ENCODE data around the gene CLEC14A.

The CLEC14A gene

GRCh38 chr14:38225946-38226345 lies 29.9 kb downstream of the CLEC14A start:
- DNase-seq (ENCODE audit: insufficient read length, low spot score), result no peak
- no peak for FAIRE-seq
- no peak for TF ChIP-seq POLR2A (IDR thresholded peaks at IDR 0.05; ENCODE audit: low read depth, low read length)

DNA sequence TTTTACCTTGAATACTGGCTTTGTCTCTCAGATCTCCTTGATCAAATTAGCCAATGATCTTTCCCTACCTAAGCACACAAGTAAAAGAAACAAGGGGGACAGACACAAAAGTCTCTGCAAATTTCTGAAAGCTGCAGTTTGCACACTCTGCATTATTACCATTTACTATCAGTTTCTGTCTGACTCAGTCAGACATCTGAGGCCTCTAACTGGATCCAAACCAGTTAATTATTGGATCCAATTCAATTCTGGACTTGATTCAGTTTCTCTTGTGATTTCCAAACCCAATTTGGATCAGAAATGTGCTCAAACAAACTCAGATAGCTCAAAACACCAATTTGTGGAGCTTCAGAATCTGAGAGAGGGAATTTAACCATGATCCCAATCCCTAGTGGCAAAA lies 31.6 kb downstream of the CLEC14A start:
- no peak for FAIRE-seq
- no peak for TF ChIP-seq POLR2A (IDR thresholded peaks at IDR 0.05; ENCODE audit: low read depth, low read length)
- no peak for DNase-seq (ENCODE audit: insufficient read length, low spot score)

DNA sequence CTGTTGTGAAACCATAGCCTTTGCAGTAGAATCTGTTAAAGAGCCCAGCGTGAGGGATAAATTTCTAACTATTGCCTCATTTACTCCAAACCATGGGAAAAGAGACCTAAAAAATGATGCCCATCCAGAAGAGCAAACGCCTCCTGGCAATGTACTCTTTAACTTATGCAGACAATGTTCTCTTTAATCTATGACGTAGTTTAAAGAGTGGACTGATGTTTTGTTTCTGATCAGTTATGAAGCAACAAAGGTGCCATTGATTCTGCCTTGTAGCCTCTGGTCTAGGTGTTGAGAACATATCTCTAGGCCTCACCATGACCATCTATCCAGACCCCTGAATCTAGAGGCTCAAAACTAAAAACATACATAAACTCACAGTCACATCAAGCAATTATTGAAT lies 34.8 kb downstream of the CLEC14A start:
- DNase-seq (ENCODE audit: insufficient read length, low spot score), result no peak
- no peak for TF ChIP-seq POLR2A (IDR thresholded peaks at IDR 0.05; ENCODE audit: low read depth, low read length)
- FAIRE-seq, result no peak

- DNase-seq (ENCODE audit: insufficient read length, low spot score), result no peak
- FAIRE-seq, result no peak
- TF ChIP-seq POLR2A (IDR thresholded peaks at IDR 0.05; ENCODE audit: low read depth, low read length), result no peak
Observed at GRCh38 chr14:38217553-38217952, 38.3 kb downstream of the CLEC14A start.

- FAIRE-seq, result no peak
- TF ChIP-seq POLR2A (IDR thresholded peaks at IDR 0.05; ENCODE audit: low read depth, low read length), result no peak
- DNase-seq (ENCODE audit: insufficient read length, low spot score), result no peak
Observed at GRCh38 chr14:38213001-38213400, 42.9 kb downstream of the CLEC14A start.

DNA sequence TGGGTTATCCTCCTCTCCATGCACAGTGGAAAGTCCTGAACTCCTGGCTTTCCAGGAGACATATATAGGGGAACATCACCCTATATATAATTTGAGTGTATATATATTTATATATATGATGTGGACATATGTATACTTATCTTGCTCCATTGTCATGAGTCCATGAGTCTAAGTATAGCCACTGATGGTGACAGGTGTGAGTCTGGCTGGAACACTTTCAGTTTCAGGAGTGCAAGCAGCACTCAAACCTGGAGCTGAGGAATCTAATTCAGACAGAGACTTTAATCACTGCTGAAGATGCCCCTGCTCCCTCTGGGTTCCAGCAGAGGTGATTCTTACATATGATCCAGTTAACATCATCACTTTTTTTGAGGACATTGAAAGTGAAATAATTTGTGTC lies 43.8 kb downstream of the CLEC14A start:
- DNase-seq (ENCODE audit: insufficient read length, low spot score) (no peak), FAIRE-seq (no peak)
- TF ChIP-seq POLR2A (IDR thresholded peaks at IDR 0.05; ENCODE audit: low read depth, low read length), result no peak

DNA sequence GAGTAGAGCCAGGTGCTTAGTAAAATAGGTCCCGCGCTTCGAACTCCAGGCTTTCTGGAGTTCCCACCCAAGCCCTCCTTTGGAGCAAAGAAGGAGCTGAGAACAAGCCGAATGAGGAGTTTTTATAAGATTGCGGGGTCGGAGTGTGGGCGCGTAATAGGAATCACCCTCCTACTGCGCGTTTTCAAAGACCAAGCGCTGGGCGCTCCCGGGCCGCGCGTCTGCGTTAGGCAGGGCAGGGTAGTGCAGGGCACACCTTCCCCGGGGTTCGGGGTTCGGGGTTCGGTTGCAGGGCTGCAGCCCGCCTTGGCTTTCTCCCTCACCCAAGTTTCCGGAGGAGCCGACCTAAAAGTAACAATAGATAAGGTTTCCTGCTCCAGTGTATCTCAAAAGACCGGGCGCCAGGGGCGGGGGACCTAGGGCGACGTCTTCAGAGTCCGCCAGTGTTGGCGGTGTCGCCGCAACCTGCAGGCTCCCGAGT lies 44.6 kb downstream of the CLEC14A start:
- no peak for FAIRE-seq

DNA sequence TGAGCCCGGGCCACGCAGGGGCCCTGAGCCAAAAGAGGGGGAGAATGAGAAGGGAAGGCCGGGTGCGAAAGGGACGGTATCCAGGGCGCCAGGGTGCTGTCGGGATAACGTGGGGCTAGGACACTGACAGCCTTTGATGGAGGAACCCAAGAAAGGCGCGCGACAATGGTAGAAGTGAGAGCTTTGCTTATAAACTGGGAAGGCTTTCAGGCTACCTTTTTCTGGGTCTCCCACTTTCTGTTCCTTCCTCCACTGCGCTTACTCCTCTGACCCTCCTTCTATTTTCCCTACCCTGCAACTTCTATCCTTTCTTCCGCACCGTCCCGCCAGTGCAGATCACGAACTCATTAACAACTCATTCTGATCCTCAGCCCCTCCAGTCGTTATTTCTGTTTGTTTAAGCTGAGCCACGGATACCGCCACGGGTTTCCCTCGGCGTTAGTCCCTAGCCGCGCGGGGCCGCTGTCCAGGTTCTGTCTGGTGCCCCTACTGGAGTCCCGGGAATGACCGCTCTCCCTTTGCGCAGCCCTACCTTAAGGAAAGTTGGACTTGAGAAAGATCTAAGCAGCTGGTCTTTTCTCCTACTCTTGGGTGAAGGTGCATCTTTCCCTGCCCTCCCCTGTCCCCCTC lies 45.2 kb downstream of the CLEC14A start:
- FAIRE-seq (no peak), DNase-seq (ENCODE audit: insufficient read length, low spot score) (no peak)
- TF ChIP-seq POLR2A (IDR thresholded peaks at IDR 0.05; ENCODE audit: low read depth, low read length), result no peak

More for the DNA sequence above, 44.6 kb downstream of the CLEC14A start:
- TF ChIP-seq POLR2A (IDR thresholded peaks at IDR 0.05; ENCODE audit: low read depth, low read length), result no peak
- no peak for DNase-seq (ENCODE audit: insufficient read length, low spot score)

GRCh38 chr14:38209572-38210557 lies 46.0 kb downstream of the CLEC14A start:
- FAIRE-seq (no peak), DNase-seq (ENCODE audit: insufficient read length, low spot score) (no peak)
- TF ChIP-seq POLR2A (IDR thresholded peaks at IDR 0.05; ENCODE audit: low read depth, low read length), result no peak

- no peak for FAIRE-seq
- DNase-seq (ENCODE audit: insufficient read length, low spot score), result no peak
- TF ChIP-seq POLR2A (IDR thresholded peaks at IDR 0.05; ENCODE audit: low read depth, low read length), result no peak
Observed at GRCh38 chr14:38208618-38209562, 47.0 kb downstream of the CLEC14A start.

DNA sequence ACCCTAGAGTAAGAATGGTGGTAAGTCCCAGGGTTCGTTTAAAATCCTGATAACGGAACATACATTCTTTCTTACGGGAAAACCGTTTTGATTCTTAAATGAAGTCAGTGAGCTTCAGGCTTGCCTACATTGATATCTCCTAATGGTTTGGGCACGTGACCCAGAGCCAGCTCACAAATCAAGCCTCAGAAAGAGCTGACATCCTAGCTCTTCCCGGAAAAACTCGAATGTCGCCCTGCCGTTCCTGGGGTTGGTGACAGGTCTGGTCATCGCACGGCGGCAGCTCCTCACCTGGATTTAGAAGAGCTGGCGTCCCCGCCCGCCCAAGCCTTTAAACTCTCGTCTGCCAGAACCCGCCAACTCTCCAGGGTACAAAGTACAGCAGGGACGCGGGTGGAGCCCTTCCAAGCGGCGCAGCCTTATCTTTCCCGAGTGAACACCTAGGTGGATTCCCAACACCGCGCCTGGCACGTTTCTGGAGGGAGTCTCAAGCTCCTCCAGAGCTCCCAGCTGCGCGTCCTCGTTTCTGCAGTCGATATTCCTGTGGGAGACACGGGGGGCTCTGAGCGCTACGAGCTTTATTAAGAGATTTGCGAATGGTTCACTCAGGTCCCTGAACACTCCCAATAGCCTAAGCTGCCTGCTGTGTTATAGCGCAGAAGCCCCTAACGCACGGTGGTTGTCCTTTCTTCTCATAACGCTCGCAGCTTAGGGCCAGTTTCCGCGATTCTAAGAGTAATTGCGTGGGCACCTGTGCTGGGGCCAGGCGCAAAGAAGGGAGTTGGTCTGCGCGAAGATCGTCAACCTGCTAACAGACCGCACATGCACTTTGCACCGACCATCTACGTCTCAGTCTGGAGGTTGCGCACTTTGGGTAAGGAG lies 47.9 kb downstream of the CLEC14A start, which contains the start of gene SSTR1:
TSS of gene SSTR1 (plus strand) at position 169 of the 882 bp plus-strand sequence. CDS start 1,486 bp downstream, outside the sequence.
- no peak for TF ChIP-seq POLR2A (IDR thresholded peaks at IDR 0.05; ENCODE audit: low read depth, low read length)
- FAIRE-seq (no peak), DNase-seq (ENCODE audit: insufficient read length, low spot score) (no peak)

GRCh38 chr14:38207377-38207735 lies 48.5 kb downstream of the CLEC14A start:
- no peak for TF ChIP-seq POLR2A (IDR thresholded peaks at IDR 0.05; ENCODE audit: low read depth, low read length)
- FAIRE-seq (no peak), DNase-seq (ENCODE audit: insufficient read length, low spot score) (no peak)

Data from H54 (cell line).